GM19468 (cell line): ENCODE results near the gene PCDHGA3.
"Not testable (repeated sequence)": the region's sequence is repeated elsewhere in the genome, so short reads cannot be mapped to it uniquely, and the experiment has no call there.

Source experiments
- ATAC-seq: cut with Tn5 transposase; IDR thresholded peaks from one replicate; pipeline ENCODE4 v1.9.1; 2021; ENCODE audit warnings: mild to moderate bottlenecking, moderate library complexity, moderate number of reproducible peaks; ENCODE audit not compliant: unreplicated experiment; ENCODE audit errors: extremely low read depth

The PCDHGA3 gene

GRCh38 chr5:141345327-141345726 is 1.7 kb downstream of the PCDHGA3 start:
- no peak for ATAC-seq

DNA sequence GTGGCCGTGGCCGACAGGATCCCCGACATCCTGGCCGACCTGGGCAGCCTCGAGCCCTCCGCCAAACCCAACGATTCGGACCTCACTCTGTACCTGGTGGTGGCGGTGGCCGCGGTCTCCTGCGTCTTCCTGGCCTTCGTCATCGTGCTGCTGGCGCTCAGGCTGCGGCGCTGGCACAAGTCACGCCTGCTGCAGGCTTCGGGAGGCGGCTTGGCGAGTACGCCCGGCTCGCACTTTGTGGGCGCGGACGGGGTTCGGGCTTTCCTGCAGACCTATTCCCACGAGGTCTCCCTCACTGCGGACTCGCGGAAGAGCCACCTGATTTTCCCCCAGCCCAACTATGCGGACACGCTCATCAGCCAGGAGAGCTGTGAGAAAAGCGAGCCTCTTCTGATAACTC is 2.4 kb downstream of the PCDHGA3 start:
- ATAC-seq = not testable (repeated sequence)

- no peak for ATAC-seq
Measured at GRCh38 chr5:141349917-141350619, 6.4 kb downstream of the PCDHGA3 start, which contains the start of gene PCDHGB1. TSS of gene PCDHGB1 (plus strand) at chr5:141350099. CDS start at chr5:141350261, 162 bp downstream.

GRCh38 chr5:141351591-141351990 is 8.0 kb downstream of the PCDHGA3 start:
- ATAC-seq = no peak

DNA sequence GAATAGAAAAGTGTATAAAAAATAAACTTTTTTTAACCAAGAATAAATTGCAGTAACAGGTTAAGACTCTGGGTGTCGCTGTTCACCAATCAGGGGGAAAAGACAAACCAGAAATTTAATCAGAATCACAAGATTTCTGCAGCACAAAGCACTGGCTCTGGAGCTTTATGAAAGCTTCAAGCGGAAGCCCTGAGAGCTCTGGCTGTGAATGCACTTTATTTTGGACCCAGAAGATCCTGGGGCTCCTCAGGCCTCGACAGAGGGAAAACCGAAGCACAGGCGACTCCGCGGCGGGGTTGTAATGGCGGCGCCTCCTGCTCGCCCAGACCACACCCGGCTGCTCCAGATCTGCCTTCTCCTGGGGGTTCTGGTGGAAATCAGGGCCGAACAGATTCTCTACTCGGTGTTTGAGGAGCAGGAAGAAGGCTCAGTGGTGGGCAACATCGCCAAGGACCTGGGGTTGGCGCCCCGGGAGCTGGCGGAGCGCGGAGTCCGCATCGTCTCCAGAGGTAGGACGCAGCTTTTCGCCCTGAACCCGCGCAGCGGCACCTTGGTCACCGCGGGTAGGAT is 11.4 kb downstream of the PCDHGA3 start, which contains the start of gene PCDHGA4:
Gene PCDHGA4 (plus strand): TSS at position 122 of the 570 bp plus-strand sequence. CDS start 87 bp downstream, at position 209.
- ATAC-seq = no peak

- no peak for ATAC-seq
Measured at GRCh38 chr5:141355641-141356040, 12.0 kb downstream of the PCDHGA3 start.

GRCh38 chr5:141356133-141356532 is 12.5 kb downstream of the PCDHGA3 start:
- no peak for ATAC-seq

DNA sequence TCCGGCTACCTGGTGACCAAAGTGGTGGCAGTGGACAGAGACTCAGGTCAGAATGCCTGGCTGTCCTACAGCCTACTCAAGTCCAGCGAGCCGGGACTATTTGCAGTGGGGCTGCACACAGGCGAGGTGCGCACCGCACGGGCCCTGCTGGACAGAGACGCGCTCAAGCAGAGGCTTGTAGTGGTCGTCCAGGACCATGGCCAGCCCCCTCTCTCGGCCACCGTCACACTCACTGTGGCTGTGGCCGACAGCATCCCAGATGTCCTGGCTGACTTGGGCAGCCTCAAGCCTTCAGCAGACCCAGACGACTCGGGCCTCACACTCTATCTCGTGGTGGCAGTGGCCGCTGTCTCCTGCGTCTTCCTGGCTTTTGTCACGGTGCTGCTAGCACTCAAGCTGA is 13.3 kb downstream of the PCDHGA3 start:
- ATAC-seq = no peak

- no peak for ATAC-seq
Measured at GRCh38 chr5:141359790-141360426, 16.3 kb downstream of the PCDHGA3 start, which contains the start of gene PCDHGB2. TSS of gene PCDHGB2 (plus strand) at chr5:141359994. CDS start at chr5:141360136, 142 bp downstream.

DNA sequence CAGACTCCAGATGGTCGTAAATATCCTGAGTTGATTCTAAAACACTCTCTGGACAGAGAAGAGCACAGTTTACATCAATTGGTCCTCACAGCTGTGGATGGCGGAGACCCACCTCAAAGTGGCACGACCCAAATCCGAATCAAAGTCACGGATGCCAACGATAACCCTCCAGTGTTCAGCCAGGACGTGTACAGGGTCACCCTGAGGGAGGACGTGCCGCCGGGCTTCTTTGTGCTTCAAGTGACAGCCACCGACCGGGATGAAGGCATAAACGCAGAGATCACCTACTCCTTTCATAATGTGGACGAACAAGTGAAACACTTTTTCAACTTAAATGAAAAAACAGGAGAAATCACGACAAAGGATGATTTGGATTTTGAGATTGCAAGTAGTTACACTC is 17.1 kb downstream of the PCDHGA3 start:
- no peak for ATAC-seq

GRCh38 chr5:141362719-141363118 is 19.1 kb downstream of the PCDHGA3 start:
- ATAC-seq = no peak

DNA sequence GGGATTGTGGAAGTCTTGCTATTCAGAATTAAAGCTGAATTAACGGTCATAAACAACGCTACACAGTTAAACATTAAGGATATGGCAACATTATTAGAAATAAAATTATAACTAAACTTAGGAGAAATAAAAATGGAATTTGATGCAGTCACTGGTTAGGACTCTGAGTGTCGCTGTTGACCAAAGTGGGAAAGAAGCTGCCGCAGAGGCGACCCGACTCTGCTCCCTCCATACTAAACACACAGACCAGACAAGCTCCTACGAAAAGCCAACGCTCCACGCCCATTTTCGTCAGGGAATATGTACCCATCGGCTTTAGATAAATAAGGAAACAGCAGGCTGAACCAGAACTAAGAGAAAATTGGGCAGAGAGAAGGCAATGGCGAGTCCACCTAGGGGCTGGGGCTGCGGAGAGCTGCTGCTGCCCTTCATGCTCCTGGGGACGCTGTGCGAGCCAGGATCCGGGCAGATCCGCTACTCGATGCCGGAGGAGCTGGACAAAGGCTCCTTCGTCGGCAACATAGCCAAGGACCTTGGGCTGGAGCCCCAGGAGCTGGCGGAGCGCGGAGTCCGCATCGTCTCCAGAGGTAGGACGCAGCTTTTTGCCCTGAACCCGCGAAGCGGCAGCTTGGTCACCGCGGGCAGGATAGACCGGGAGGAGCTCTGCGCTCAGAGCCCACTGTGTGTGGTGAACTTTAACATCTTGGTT is 20.5 kb downstream of the PCDHGA3 start, which contains the start of gene PCDHGA5:
Gene PCDHGA5 (plus strand): TSS at position 211 of the 709 bp plus-strand sequence. CDS start 169 bp downstream, at position 380.
- ATAC-seq = no peak

DNA sequence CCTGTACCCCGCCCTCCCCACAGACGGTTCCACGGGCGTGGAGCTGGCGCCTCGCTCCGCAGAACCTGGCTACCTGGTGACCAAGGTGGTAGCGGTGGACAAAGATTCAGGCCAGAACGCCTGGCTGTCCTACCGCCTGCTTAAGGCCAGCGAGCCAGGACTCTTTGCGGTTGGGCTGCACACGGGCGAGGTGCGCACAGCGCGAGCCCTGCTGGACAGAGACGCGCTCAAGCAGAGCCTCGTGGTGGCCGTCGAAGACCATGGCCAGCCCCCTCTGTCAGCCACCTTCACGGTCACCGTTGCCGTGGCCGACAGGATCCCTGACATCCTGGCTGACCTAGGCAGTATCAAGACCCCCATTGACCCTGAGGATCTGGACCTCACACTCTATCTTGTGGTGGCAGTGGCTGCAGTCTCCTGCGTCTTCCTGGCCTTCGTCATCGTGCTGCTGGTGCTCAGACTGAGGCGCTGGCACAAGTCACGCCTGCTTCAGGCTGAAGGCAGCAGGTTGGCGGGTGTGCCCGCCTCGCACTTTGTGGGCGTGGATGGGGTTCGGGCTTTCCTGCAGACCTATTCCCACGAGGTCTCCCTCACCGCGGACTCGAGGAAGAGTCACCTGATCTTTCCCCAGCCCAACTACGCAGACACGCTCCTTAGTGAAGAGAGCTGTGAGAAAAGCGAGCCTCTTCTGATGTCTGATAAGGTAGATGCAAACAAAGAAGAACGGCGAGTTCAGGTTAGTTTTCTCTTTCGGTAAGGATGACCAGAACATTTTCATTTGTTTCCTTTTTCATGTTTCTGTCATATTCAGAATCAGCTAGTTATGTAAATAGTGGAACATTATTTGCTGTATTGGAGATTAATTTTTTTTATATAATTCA is 22.6 kb downstream of the PCDHGA3 start:
- no peak for ATAC-seq

DNA sequence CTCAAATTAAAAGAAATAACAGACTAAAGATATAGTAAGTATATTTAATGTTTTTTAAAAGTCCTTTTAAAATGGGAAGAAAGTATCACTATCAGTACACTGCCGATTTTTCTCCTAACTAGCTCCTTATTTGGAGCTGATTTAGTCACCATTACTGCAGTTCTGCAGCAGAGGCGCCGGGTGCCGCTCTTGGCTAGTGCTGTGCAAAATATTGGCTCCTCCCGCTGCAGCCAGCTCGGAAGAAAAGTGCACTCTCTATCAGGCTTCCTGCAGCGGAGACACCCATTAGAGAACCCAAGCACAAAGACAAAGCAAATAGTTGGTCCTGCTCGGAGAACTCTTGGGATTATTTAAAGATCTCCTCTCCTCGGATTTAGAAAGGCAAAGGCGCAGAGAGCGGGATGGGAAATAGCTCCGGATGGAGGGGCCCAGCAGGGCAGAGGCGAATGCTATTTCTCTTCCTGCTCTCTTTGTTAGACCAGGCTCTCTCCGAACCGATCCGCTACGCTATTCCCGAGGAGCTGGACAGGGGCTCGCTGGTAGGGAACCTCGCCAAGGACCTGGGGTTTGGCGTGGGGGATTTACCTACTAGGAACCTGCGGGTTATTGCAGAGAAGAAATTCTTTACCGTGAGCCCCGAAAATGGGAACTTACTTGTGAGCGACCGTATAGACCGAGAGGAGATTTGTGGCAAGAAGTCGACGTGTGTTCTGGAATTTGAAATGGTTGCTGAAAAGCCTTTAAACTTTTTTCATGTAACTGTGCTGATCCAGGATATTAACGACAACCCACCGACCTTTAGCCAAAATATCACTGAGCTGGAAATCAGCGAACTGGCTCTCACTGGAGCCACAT is 26.6 kb downstream of the PCDHGA3 start, which contains the start of gene PCDHGB3:
Gene PCDHGB3 (plus strand): TSS at position 249 of the 855 bp plus-strand sequence. CDS start 153 bp downstream, at position 402.
- peak; percentile 90 for ATAC-seq

DNA sequence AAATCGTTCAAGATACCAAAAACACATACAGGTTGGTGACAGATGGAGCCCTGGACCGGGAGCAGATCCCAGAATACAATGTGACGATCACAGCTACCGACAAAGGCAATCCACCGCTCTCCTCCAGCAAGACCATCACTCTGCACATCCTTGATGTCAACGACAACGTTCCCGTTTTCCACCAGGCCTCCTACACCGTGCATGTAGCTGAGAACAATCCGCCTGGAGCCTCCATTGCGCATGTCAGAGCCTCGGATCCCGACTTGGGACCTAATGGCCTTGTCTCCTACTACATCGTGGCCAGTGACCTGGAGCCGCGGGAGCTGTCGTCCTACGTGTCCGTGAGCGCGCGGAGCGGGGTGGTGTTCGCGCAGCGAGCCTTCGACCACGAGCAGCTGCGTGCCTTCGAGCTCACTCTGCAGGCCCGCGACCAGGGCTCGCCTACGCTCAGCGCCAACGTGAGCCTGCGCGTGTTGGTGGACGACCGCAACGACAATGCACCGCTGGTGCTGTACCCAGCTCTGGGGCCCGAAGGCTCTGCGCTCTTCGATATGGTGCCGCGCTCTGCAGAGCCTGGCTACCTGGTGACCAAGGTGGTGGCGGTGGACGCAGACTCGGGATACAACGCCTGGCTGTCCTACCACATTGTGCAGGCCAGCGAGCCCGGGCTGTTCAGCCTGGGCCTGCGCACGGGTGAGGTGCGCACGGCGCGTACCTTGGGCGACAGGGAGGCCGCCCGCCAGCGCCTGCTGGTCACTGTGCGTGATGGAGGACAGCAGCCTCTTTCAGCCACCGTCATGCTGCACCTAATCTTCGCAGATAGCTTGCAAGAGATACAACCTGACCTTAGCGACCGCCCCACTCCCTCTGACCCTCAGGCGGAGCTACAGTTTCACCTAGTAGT is 28.2 kb downstream of the PCDHGA3 start:
- ATAC-seq = no peak

DNA sequence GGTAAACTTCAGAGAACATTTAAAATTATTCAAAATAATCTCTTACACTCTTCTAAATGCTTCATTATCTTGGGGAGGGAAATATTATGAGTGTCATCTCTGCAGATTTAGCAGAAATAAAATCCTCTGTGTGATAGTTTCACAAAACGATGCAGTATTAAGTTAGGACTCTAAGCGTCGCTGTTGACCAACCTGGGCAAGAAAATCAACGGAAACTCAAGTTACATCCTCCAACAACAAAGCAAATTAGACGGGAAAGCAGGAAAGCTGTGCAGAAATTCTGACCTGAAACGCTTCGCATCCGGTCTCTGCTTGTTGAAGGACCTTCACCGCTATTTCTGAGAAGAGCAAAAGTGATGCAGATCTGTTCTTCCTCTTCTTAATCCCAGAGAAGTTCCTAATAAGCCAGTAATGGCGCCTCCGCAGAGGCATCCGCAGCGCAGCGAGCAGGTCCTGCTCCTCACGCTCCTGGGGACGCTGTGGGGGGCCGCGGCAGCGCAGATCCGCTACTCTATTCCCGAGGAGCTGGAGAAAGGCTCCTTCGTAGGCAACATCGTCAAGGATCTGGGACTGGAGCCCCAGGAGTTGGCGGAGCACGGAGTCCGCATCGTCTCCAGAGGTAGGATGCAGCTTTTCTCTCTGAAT is 30.2 kb downstream of the PCDHGA3 start, which contains the start of gene PCDHGA6:
Gene PCDHGA6 (plus strand): TSS at position 219 of the 645 bp plus-strand sequence. CDS start 193 bp downstream, at position 412.
- no peak for ATAC-seq

DNA sequence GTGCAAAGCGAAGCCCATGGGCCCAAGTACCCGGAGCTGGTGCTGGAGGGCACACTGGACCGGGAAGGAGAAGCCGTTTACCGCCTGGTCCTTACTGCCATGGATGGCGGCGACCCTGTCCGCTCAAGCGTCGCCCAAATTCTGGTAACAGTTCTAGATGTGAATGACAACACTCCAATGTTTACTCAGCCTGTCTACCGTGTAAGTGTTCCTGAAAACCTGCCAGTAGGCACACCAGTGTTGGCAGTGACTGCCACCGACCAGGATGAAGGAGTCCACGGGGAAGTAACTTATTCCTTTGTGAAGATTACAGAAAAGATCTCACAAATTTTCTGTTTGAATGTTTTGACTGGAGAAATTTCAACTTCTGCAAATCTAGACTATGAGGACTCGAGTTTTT is 31.0 kb downstream of the PCDHGA3 start:
- no peak for ATAC-seq
